PC-3 (cell line): ENCODE results near the gene GALNT13. TPM values are rescaled to one million over a fixed set of nuclear protein-coding genes. Genes with fewer than 3 reads are reported as not detected.

Experiments used
- ATAC-seq: fragments of 200-7000 bp; cut with Tn5 transposase; 2 replicates; pipeline ENCODE4 v1.9.1; 2020; ENCODE audit warnings: mild to moderate bottlenecking, moderate library complexity
- BruUV-seq: library from RNA; stranded (reverse); fragments of 400-500 nt; replicated peaks from 2 replicates; lab custom pipeline; 2021; lab: Mats Ljungman, UMichigan
- CTCF ChIA-PET: fragments of 300-600 bp; sonication (Branson Sonifier 250); formaldehyde crosslinking; loops from one replicate; lab custom pipeline; 2022; ENCODE audit warnings: antibody characterized with exemption; lab: Charles Lee
- POLR2A ChIA-PET: fragments of 300-600 bp; sonication (Branson Sonifier 250); formaldehyde crosslinking; loops from one replicate; lab custom pipeline; 2022; ENCODE audit warnings: antibody characterized with exemption; ENCODE audit not compliant: unreplicated experiment; lab: Charles Lee
- DNase-seq: peaks from one replicate; pipeline ENCODE4 v3.0.0-alpha.2; 2015
- H2AFZ ChIP-seq: fragments of 300-600 bp; sonication (generic); 2 replicates; pipeline ENCODE4 v1.6.0; 2016; ENCODE audit warnings: antibody characterized with exemption, low read length
- H3F3A ChIP-seq: fragments of 300-600 bp; sonication (generic); one replicate; pipeline ENCODE4 v1.6.0; 2017; ENCODE audit warnings: antibody characterized with exemption, low read length, control low read depth, mild to moderate bottlenecking; ENCODE audit not compliant: unreplicated experiment
- H3K27ac ChIP-seq: fragments of 300-600 bp; sonication (generic); 2 replicates; pipeline ENCODE4 v1.5.1; 2016; ENCODE audit warnings: mild to moderate bottlenecking, low read length
- H3K27me3 ChIP-seq: fragments of 300-600 bp; sonication (generic); 2 replicates; pipeline ENCODE4 v1.6.1; 2016; ENCODE audit warnings: low read length, mixed read lengths
- H3K36me3 ChIP-seq: fragments of 300-600 bp; sonication (generic); 2 replicates; pipeline ENCODE4 v1.6.1; 2016; ENCODE audit warnings: low read depth, mixed run types, low read length, mixed read lengths
- H3K4me1 ChIP-seq: fragments of 300-600 bp; sonication (generic); 2 replicates; pipeline ENCODE4 v1.5.1; 2016; ENCODE audit warnings: low read length; ENCODE audit not compliant: insufficient read depth
- H3K4me2 ChIP-seq: fragments of 300-600 bp; sonication (generic); 2 replicates; pipeline ENCODE4 v1.6.0; 2016; ENCODE audit warnings: low read length
- H3K4me3 ChIP-seq: fragments of 300-600 bp; sonication (generic); 2 replicates; pipeline ENCODE4 v1.5.1; 2016; ENCODE audit warnings: mild to moderate bottlenecking, low read length, mixed read lengths
- H3K79me2 ChIP-seq: fragments of 300-600 bp; sonication (generic); 2 replicates; pipeline ENCODE4 v1.6.1; 2017; ENCODE audit warnings: low read length, mixed read lengths
- H3K9ac ChIP-seq: fragments of 300-600 bp; sonication (generic); 2 replicates; pipeline ENCODE4 v1.6.0; 2016; ENCODE audit warnings: mild to moderate bottlenecking, low read length
- H3K9me2 ChIP-seq: fragments of 300-600 bp; sonication (generic); replicated peaks from 2 replicates; pipeline ENCODE4 v1.6.1; 2016; ENCODE audit warnings: mixed run types, low read length, mixed read lengths
- H3K9me3 ChIP-seq: fragments of 300-600 bp; sonication (generic); 2 replicates; pipeline ENCODE4 v1.6.1; 2016; ENCODE audit warnings: low read length, mixed read lengths
- H4K20me1 ChIP-seq: fragments of 300-600 bp; sonication (generic); 2 replicates; pipeline ENCODE4 v1.6.1; 2016; ENCODE audit warnings: low read length, mixed read lengths
- CTCF ChIP-seq: fragments of 300-600 bp; sonication (generic); conservative IDR thresholded peaks from 2 replicates; pipeline ENCODE4 v1.5.1; 2017; ENCODE audit warnings: antibody characterized with exemption, low read depth, mild to moderate bottlenecking, low read length
- EZH2 ChIP-seq: fragments of 300-600 bp; sonication (generic); IDR thresholded peaks from one replicate; pipeline ENCODE4 v1.6.1; 2017; ENCODE audit warnings: antibody characterized with exemption, mild to moderate bottlenecking, low read length; ENCODE audit not compliant: unreplicated experiment
- EZH2phosphoT487 ChIP-seq: fragments of 300-600 bp; sonication (generic); IDR thresholded peaks from 2 replicates; pipeline ENCODE4 v1.6.1; 2018; ENCODE audit warnings: mild to moderate bottlenecking, antibody characterized with exemption, low read length, borderline replicate concordance
- intact Hi-C: fragments of 100-400 bp; cut with micrococcal nuclease; formaldehyde crosslinking; loops from 2 replicates; pipeline ENCODE4 v1.9.0; 2023
- total RNA-seq: library from RNA; depleted of rRNA; stranded (reverse); fragments of >200 nt; gene quantifications from 2 replicates; pipeline ENCODE4 v1.2.3, GENCODE V29; 2014

Gene GALNT13
- total RNA-seq, 1 experiment from 2014 or later = 2.0 TPM

DNA sequence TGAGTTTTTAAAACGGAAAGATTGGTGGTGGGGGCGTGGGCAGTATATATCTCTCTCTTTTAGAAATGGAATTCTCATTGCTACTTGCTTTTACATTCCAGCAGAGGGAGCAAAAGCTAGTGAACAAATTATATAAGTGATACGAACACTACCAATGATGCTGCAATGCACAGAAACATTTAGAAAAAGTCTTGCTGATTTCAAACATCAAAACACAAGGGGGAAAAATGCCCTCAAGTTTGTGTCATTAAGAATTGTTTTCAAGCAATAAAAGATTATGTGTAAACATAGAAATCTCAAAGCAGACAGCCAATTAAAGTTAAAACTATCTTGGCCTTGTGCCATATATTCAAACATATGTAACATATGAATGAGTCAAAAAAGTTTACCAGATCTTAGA lies 530.5 kb downstream of the GALNT13 start:
- Histone ChIP-seq H3K36me3 (no peaks in the 10 kb centered on the region), H3K27me3 (no peaks in the 10 kb centered on the region), H4K20me1 (no peaks in the 10 kb centered on the region), H3K9me3 (no peaks in the 10 kb centered on the region), H3F3A (no peaks in the 10 kb centered on the region), H3K4me3 (no peak overlapping the region), H3K27ac (no peak overlapping the region), H3K4me2 (no peak overlapping the region), H3K9ac (no peak overlapping the region), H3K9me2 (no peaks in the 10 kb centered on the region), H3K4me1 (no peaks in the 10 kb centered on the region), H2AFZ (no peak overlapping the region), H3K79me2 (no peaks in the 10 kb centered on the region)
- POLR2A ChIA-PET = no interaction called here
- CTCF ChIA-PET = interaction anchor here (0.9 to 1.0 kb wide), 2 partner anchors 589 to 908 kb away, joined by 3 to 5 read pairs; no protein-coding TSS in a partner anchor
- intact Hi-C loops = loop anchor here (1.0 to 10.0 kb wide), 2 partner anchors 823 to 908 kb away; no protein-coding TSS in a partner anchor
- TF ChIP-seq CTCF = peak; percentile 59
- TF ChIP-seq EZH2 = no peak
- no peak for TF ChIP-seq EZH2phosphoT487
- no TSS peak for BruUV-seq
- DNase-seq (peak; percentile 41), ATAC-seq (peak; percentile 66; the same call in 1 of the 2 replicates)

GRCh38 chr2:154403242-154403790 lies 531.6 kb downstream of the GALNT13 start:
- no TSS peak for BruUV-seq
- H2AFZ ChIP-seq = no peak overlapping the region
- no peaks in the 10 kb centered on the region for H3K9me3 ChIP-seq
- H3F3A ChIP-seq = no peaks in the 10 kb centered on the region
- intact Hi-C loops = loop anchor here (10.0 kb wide), 1 partner anchor 821 kb away; no protein-coding TSS in a partner anchor
- no peaks in the 10 kb centered on the region for H3K36me3 ChIP-seq
- DNase-seq (no peak), ATAC-seq (no peak)
- no peaks in the 10 kb centered on the region for H3K79me2 ChIP-seq
- no peak overlapping the region for H3K4me2 ChIP-seq
- CTCF ChIA-PET = no interaction called here
- H4K20me1 ChIP-seq = no peaks in the 10 kb centered on the region
- H3K9ac ChIP-seq = no peak overlapping the region
- no peak for TF ChIP-seq CTCF
- no peak for TF ChIP-seq EZH2
- TF ChIP-seq EZH2phosphoT487 = no peak
- POLR2A ChIA-PET = no interaction called here
- H3K4me1 ChIP-seq = no peaks in the 10 kb centered on the region
- H3K27ac ChIP-seq = no peak overlapping the region
- no peaks in the 10 kb centered on the region for H3K9me2 ChIP-seq
- H3K27me3 ChIP-seq = no peaks in the 10 kb centered on the region
- H3K4me3 ChIP-seq = no peak overlapping the region

DNA sequence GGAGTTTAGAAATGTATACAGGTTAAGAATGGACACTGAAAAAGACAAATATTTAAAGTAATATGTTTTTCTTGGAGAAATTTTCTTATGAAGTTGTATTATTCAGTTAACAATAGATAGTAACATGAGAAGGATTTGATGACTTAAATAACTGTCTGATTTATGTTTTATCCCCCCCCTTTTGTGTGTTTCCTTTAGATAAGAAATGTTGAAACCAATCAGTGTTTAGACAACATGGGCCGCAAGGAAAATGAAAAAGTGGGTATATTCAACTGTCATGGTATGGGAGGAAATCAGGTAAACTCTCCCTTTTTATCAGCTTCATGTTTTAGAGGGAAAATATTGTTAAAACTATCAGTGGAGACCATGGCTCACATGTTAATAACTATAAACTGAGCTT lies 537.1 kb downstream of the GALNT13 start:
- no peaks in the 10 kb centered on the region for H4K20me1 ChIP-seq
- ChIA-PET POLR2A (no interaction called here), CTCF (no interaction called here)
- no peaks in the 10 kb centered on the region for H3K79me2 ChIP-seq
- H3K27ac ChIP-seq = no peak overlapping the region
- H3F3A ChIP-seq = no peaks in the 10 kb centered on the region
- TF ChIP-seq CTCF = no peak
- no peak for TF ChIP-seq EZH2
- no peak for TF ChIP-seq EZH2phosphoT487
- DNase-seq (no peak), ATAC-seq (no peak)
- no peaks in the 10 kb centered on the region for H3K9me2 ChIP-seq
- no peaks in the 10 kb centered on the region for H3K9me3 ChIP-seq
- H3K9ac ChIP-seq = no peak overlapping the region
- no peaks in the 10 kb centered on the region for H3K27me3 ChIP-seq
- no peaks in the 10 kb centered on the region for H3K36me3 ChIP-seq
- H3K4me3 ChIP-seq = no peak overlapping the region
- no peak overlapping the region for H2AFZ ChIP-seq
- BruUV-seq = no TSS peak
- H3K4me1 ChIP-seq = no peaks in the 10 kb centered on the region
- no peak overlapping the region for H3K4me2 ChIP-seq
- intact Hi-C loops = loop anchor here (10.0 kb wide), 1 partner anchor 816 kb away; no protein-coding TSS in a partner anchor
